OCI-M2 (cell line): ENCODE results near the gene HNRNPH2.

Experiments
- DNase-seq: peaks from one replicate; lab custom pipeline; 2025; ENCODE audit not compliant: unreplicated experiment; lab: John Stamatoyannopoulos, UW

HNRNPH2 gene, protein sequence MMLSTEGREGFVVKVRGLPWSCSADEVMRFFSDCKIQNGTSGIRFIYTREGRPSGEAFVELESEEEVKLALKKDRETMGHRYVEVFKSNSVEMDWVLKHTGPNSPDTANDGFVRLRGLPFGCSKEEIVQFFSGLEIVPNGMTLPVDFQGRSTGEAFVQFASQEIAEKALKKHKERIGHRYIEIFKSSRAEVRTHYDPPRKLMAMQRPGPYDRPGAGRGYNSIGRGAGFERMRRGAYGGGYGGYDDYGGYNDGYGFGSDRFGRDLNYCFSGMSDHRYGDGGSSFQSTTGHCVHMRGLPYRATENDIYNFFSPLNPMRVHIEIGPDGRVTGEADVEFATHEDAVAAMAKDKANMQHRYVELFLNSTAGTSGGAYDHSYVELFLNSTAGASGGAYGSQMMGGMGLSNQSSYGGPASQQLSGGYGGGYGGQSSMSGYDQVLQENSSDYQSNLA

GRCh38 chrX:101407748-101408531 lies at the start of gene HNRNPH2, which contains the start of gene GLA:
TSS of gene HNRNPH2 (plus strand) at chrX:101408222. CDS start at chrX:101411989, 3,767 bp downstream.
TSS of gene GLA (minus strand) at chrX:101407925. CDS start at chrX:101407903, 22 bp downstream.
- DNase-seq = peak; percentile 67

DNA sequence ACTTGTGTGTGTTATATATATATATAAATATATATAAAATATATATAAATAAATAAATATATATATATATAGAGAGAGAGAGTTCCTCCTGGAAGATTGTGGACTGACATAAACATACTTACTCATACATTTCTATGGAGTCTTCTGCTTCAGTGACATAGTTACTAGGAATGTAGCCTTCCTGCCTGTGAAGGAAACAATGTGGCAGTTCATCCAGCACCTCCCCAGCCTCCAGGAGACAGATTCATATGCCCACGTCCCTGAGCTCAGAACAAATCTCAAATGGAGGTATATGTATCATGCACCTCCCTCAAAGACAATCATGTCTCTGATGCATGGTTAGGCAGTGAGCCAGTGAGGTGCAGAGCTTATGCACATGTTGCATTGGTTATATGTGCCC lies 48.1 kb upstream of the HNRNPH2 start:
- no peak for DNase-seq

GRCh38 chrX:101360390-101360789 lies 47.6 kb upstream of the HNRNPH2 start:
- DNase-seq = no peak

- no peak for DNase-seq
These were observed 45.9 kb upstream of the HNRNPH2 start for GRCh38 chrX:101362116-101362515.

DNA sequence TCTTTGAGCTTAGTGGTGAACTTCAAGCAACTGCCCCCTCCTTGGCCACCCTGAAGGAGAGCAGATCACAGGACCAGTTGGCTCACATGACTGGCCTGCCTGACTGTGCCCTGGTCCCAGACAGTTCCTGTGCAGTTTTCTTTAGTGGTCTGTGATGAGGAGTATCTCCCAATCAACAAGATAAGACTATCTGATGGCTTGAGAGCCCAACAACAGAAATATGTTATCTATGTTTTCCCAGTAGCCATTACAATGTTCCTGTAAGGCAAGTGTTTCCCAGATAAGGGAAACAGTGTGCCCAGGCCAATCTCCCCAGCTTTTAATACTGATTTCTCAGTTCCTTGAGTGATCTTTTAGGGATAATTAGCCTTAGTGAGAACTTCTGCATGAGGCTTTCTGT lies 45.3 kb upstream of the HNRNPH2 start:
- no peak for DNase-seq

GRCh38 chrX:101365301-101365795 lies 42.7 kb upstream of the HNRNPH2 start:
- DNase-seq = no peak

DNA sequence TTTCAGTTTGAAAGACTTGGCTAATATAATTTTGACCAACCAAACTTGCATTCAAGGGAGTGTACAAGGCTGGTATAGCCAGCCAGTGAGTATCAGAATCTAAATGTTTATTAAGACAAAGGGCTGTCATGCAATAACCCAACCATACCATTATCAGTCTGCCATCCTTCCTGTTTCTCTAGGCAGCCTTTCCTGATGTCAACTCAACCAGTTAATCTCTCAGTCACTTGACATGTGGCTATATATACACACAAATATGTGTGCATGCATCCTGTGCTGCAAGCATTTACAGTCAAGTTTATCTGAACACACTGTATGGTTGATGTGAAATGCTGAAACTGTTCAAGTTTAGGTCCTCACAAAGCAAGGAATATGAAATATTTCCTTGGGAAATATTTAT lies 39.2 kb upstream of the HNRNPH2 start:
- no peak for DNase-seq

DNA sequence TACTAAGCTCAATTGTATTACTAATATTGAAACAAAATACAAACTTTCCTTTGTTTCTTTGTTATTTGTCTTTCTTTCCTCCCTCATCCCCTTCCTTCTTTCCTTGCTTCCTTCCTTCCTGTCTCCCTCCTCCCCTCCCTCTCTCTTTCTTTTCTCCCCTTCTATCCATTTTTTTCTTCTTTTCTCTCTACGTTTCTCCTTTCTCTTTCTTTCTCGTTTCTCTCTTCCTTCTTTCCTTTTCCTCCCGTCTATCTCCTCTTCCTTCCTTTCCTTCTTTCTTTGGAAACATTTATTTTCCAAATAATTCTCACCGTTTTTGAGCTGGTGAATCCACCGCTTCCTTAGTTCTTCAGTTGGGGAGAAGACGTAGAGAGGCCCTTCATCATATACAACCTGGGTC lies 38.3 kb upstream of the HNRNPH2 start:
- no peak for DNase-seq

DNA sequence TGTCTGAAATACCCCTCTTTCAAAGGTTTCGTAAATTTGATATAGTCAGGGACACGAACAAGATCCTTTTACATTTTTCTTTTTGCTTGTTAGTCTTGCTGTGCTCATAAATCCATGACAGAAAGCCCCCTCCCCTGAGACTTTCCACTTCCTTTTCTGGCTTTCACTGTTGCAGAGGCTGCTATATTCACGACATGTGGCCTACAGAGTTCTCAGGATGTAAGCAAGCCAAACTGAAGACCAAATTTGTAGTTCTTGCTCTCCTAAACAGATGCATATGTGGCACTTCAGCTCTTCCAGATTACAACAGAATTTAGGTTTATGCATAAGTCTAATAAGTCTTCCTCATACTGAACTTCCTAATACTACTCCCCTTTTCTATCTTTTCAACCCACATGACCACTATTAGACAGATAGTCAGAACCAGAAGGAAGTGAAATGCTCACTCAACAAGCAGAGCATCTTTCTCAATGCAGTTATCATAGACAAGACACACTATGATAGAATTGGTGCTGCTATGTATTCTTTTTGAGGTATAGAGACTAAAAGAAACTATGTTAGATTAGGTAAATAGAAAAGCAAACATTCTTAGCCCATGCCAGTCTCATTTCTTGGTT lies 37.0 kb upstream of the HNRNPH2 start:
- no peak for DNase-seq

DNA sequence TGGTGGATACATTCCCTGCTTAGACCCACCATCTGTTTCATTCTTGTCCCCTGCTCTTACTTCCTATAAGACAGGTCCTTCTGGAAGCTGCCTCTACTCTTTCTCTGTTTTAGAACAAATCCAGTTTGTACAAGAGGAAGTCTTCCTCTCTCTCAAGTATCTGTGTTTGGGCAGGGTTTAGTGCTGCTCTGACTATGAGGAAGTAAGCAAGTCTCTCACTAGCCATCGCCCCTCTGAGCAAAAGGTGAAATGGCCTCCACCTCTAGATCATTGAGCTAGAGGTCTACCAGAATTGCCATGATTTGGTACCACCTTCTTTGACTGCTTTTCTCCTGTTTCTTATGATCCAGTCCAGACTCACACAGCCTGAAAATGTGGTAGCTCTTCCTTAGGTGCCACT lies 30.5 kb upstream of the HNRNPH2 start:
- DNase-seq = no peak

GRCh38 chrX:101383679-101384205 lies 24.3 kb upstream of the HNRNPH2 start:
- DNase-seq = no peak

DNA sequence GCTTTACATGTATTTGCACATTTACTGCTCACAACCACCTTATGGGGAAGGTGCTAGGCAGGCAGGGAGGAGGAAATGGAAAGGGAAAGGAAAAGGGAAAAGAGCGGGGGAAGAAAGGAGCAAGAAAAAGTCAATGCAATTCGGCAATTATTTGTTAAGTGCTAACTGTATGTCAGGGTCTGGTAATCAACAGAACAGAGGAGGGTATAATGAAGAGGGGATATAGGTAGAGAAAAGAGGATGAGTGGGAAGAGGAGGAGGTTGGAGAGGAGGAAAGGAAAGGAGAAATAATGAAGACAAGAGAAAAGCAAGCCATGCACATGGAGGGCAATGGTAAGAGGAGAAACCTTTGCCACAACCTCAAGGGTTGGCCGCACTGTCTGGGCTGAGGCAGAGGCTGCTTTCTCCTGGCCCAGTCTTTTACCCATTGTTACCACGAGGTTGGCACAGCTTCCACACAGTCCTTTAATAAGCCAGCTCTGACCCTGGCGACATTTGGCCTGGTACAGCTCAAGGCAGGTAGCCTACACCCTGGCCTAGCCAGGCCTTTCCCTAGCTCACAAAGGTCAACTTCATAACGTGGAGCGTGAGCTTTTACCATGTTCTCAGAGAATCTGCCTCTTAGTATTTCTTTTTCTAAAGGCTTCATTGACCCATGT lies 22.9 kb upstream of the HNRNPH2 start:
- no peak for DNase-seq

- peak; percentile 11 for DNase-seq
These were observed 22.1 kb upstream of the HNRNPH2 start, which contains the start of gene BTK for GRCh38 chrX:101385795-101386541. TSS of gene BTK (minus strand) at chrX:101386191. CDS start at chrX:101375284, 10,907 bp downstream.

- DNase-seq = no peak
These were observed 21.5 kb upstream of the HNRNPH2 start for GRCh38 chrX:101386542-101386885.

DNA sequence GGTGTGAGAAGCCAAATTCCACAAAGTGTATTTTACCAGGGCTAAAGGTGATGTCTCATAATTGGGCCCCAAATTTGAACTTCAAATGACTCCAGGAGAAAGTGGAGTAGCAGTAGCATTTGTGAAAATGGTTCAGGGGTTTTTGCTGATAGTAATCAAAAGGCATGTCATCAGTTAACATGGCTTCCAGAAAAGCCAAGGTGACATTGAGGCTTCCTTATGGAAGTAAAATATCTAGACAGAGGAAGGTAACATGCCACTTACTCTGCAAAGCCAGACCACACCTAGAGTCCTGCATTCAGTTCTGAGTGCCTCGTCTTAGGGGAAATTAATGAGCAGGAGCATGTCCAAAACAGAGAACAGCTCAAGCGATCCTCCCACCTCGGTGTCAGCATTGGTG lies 19.4 kb upstream of the HNRNPH2 start:
- DNase-seq = no peak

- peak; percentile 60 for DNase-seq
These were observed 17.1 kb upstream of the HNRNPH2 start, which contains the start of gene RPL36A for GRCh38 chrX:101390664-101391525. TSS of gene RPL36A (plus strand) at chrX:101391011. CDS start at chrX:101391044, 33 bp downstream.

DNA sequence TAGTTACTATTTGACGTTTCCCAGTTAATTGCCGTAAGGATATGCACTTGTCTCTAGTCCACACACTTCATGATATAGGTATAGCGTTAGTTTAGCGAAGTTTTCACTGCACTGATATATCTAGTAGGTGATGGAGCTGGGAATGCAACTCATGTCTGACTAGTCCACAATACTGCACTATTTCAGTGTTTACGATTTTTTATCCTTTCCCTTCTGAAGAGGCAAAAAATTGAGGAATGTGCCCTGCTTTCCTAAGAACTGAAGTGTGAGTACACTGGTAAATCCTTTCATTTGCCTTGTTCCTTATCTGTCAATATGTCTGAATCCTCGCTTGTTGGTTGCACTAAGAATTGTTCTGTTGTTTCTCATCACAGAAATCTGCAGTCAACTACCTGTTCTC lies 16.2 kb upstream of the HNRNPH2 start:
- no peak for DNase-seq

GRCh38 chrX:101393530-101394305 lies 14.3 kb upstream of the HNRNPH2 start:
- no peak for DNase-seq
